Measurements from ENCODE around the gene SMARCD3. TPM values are rescaled to one million over a fixed set of nuclear protein-coding genes. Genes with fewer than 3 reads are reported as not detected.

Gene SMARCD3
- total RNA-seq, 4 donors from 2014 or later = 25.3 to 43.4 (median 40.6) TPM

DNA sequence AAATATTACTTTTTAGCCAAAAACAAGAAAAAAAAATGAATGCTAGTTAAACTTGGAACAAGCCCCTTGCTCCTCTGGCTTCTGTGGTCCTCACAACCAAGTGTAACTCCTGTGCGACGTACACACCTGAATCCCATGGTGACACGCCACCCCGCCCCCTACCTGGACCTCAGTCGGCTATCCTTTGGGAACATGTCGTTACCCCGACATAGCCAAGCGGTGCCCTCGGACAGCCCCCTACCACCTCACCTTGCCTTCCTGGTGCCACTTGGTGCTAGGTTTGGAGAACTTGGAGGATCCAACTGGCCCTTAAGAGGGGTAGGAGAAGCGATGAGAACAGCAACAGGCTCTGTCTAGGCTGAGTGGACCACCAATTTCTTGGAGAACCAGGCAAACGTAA is 12.0 kb upstream of the SMARCD3 start:
- DNase-seq (ENCODE audit: extremely low spot score) = no peak
- H3K27ac ChIP-seq (replicated peaks in 1 of 4) = no peak overlapping the region
- no peaks in the 10 kb centered on the region for H3K36me3 ChIP-seq
- intact Hi-C loops (cut with DNase I) = no loop called here
- no peaks in the 10 kb centered on the region for H3K27me3 ChIP-seq
- H3K9me3 ChIP-seq = no peaks in the 10 kb centered on the region
- TF ChIP-seq, protein P1, sequence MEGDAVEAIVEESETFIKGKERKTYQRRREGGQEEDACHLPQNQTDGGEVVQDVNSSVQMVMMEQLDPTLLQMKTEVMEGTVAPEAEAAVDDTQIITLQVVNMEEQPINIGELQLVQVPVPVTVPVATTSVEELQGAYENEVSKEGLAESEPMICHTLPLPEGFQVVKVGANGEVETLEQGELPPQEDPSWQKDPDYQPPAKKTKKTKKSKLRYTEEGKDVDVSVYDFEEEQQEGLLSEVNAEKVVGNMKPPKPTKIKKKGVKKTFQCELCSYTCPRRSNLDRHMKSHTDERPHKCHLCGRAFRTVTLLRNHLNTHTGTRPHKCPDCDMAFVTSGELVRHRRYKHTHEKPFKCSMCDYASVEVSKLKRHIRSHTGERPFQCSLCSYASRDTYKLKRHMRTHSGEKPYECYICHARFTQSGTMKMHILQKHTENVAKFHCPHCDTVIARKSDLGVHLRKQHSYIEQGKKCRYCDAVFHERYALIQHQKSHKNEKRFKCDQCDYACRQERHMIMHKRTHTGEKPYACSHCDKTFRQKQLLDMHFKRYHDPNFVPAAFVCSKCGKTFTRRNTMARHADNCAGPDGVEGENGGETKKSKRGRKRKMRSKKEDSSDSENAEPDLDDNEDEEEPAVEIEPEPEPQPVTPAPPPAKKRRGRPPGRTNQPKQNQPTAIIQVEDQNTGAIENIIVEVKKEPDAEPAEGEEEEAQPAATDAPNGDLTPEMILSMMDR (IDR thresholded peaks at IDR 0.05) = no peak
- no peak for TF ChIP-seq EP300 (IDR thresholded peaks at IDR 0.05)
- TF ChIP-seq POLR2AphosphoS5 (IDR thresholded peaks at IDR 0.05) = no peak
- TF ChIP-seq POLR2A (IDR thresholded peaks at IDR 0.05; ENCODE audit: low read depth) = no peak
- no peaks in the 10 kb centered on the region for H3K4me1 ChIP-seq
- H3K4me3 ChIP-seq = no peak overlapping the region
- WGBS = 92% methylated on average over 11 of the region's 11 CpGs

DNA sequence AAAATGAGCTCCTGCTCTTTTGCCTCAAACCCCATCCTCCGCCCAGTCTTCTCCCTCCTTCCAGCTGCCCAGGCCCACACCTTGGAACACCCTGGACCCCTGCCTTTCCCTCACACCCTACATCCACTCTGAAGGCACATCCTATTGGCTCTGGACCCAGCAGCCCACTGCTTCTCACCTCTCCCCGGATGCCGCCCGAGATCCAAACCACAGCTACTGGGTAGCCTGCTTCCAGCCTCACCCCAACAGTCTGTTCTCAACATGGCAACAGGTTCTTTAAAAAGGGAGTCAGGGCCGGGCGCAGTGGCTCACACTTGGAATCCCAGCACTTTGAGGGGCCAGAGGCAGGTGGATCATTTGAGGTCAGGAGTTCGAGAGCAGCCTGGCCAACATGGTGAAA is 9.5 kb upstream of the SMARCD3 start:
- intact Hi-C loops (cut with DNase I) = no loop called here
- no peak for DNase-seq (ENCODE audit: extremely low spot score)
- no peaks in the 10 kb centered on the region for H3K27me3 ChIP-seq
- H3K9me3 ChIP-seq = no peaks in the 10 kb centered on the region
- 93% methylated on average over 6 of the region's 7 CpGs for WGBS
- H3K4me1 ChIP-seq = peaks cover 5 to 12% (median 6%) of the 10 kb centered on the region in 4 donors
- no peak overlapping the region for H3K4me3 ChIP-seq
- TF ChIP-seq POLR2A (IDR thresholded peaks at IDR 0.05; ENCODE audit: low read depth) (no peak), EP300 (IDR thresholded peaks at IDR 0.05) (no peak), POLR2AphosphoS5 (IDR thresholded peaks at IDR 0.05) (no peak)
- TF ChIP-seq, protein P1 (IDR thresholded peaks at IDR 0.05) = no peak
- H3K27ac ChIP-seq (replicated peaks in 1 of 4) = no peak overlapping the region
- H3K36me3 ChIP-seq = no peaks in the 10 kb centered on the region

DNA sequence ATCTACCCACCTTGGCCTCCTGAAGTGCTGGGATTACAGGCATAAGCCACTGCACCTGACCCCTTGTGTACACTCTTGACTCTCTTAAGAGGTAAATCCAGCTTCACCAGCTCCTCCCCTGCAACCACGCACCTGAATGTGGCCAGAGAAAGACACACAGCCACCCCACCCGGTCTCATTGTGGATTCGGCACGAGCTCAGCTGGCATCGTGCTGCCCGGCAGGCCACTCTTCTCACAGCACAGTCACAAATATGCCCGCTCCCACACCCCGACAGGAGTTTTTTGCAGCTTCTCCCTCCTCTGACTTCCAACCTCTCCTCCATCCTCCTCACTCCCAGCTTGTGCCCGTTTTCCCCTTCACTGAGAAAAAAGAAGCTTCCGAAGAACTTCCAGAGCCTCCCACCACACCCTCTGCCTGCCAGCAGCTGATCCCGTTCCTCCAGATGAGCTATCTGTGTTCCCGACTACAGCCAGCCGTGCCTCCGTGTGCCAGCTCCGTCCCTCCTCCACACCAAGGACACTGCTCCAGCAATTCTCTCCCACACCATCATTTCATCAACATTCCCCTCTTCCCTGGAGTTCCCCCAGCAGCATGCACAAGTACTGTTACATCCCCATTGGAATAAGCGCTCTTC is 8.0 kb upstream of the SMARCD3 start:
- H3K4me3 ChIP-seq = no peak overlapping the region
- no peak for DNase-seq (ENCODE audit: extremely low spot score)
- 67% methylated on average over 16 of the region's 16 CpGs for WGBS
- TF ChIP-seq POLR2A (IDR thresholded peaks at IDR 0.05; ENCODE audit: low read depth) = no peak
- TF ChIP-seq, protein P1 (IDR thresholded peaks at IDR 0.05) = no peak
- TF ChIP-seq POLR2AphosphoS5 (IDR thresholded peaks at IDR 0.05) = no peak
- TF ChIP-seq EP300 (IDR thresholded peaks at IDR 0.05) = no peak
- peaks cover 14 to 23% (median 17%) of the 10 kb centered on the region in 4 donors for H3K4me1 ChIP-seq
- no peaks in the 10 kb centered on the region for H3K27me3 ChIP-seq
- no peaks in the 10 kb centered on the region for H3K9me3 ChIP-seq
- H3K27ac ChIP-seq (replicated peaks in 1 of 4) = no peak overlapping the region
- intact Hi-C loops (cut with DNase I) = no loop called here
- H3K36me3 ChIP-seq = no peaks in the 10 kb centered on the region

DNA sequence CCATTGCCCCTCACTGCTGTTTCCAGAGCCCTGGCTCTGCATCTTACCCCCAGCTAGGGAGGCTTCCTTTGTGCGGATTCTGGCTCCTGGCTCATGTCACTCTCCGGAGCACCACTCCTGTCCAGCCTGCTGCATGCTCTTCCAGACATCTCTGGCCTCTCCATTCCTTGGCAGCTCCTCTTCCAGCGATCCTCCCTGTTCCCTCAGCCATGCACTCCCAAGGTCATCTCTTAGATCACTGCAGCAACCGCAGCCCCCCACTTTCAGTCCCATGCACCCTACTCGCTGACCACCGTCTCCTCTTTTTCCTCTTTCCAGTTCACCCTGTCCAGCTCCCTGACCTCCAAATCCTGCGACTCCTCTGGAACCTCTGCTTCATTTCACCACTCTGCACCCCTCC is 6.9 kb upstream of the SMARCD3 start:
- DNase-seq (ENCODE audit: extremely low spot score) = no peak
- H3K27me3 ChIP-seq = no peaks in the 10 kb centered on the region
- H3K27ac ChIP-seq (replicated peaks in 1 of 4) = no peak overlapping the region
- no peak overlapping the region for H3K4me3 ChIP-seq
- no peaks in the 10 kb centered on the region for H3K36me3 ChIP-seq
- TF ChIP-seq EP300 (IDR thresholded peaks at IDR 0.05) = no peak
- no peak for TF ChIP-seq POLR2AphosphoS5 (IDR thresholded peaks at IDR 0.05)
- no peak for TF ChIP-seq POLR2A (IDR thresholded peaks at IDR 0.05; ENCODE audit: low read depth)
- TF ChIP-seq, protein P1 (IDR thresholded peaks at IDR 0.05) = no peak
- peaks cover 25 to 34% (median 28%) of the 10 kb centered on the region in 4 donors for H3K4me1 ChIP-seq
- no peaks in the 10 kb centered on the region for H3K9me3 ChIP-seq
- intact Hi-C loops (cut with DNase I) = no loop called here
- 70% methylated on average over 7 of the region's 7 CpGs for WGBS

DNA sequence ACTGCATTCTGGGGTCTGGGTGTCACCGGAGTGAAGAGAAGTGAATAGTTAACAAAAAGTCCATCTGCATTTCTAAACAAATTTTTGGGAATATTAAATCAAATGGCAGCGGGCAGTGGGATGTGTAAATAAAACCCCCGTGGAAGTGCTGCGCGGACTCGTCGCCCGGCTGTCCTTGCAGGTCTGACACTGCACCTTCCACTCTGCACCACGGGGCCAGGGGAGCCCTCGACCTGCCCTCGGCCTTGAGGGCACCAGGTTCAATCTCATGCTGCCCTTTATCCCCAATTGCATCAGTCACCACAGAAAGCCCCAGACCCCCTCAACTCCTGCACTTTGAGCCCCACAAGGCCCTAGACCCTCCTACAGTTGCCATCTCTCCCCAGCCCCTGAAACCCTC is 6.4 kb upstream of the SMARCD3 start:
- intact Hi-C loops (cut with DNase I) = no loop called here
- no peaks in the 10 kb centered on the region for H3K36me3 ChIP-seq
- no peak overlapping the region for H3K4me3 ChIP-seq
- TF ChIP-seq EP300 (IDR thresholded peaks at IDR 0.05) = no peak
- TF ChIP-seq POLR2A (IDR thresholded peaks at IDR 0.05; ENCODE audit: low read depth) = no peak
- TF ChIP-seq POLR2AphosphoS5 (IDR thresholded peaks at IDR 0.05) = no peak
- TF ChIP-seq, protein P1 (IDR thresholded peaks at IDR 0.05) = no peak
- no peak overlapping the region for H3K27ac ChIP-seq (replicated peaks in 1 of 4)
- 87% methylated on average over 11 of the region's 11 CpGs for WGBS
- DNase-seq (ENCODE audit: extremely low spot score) = no peak
- H3K9me3 ChIP-seq = no peaks in the 10 kb centered on the region
- peaks cover 31 to 40% (median 34%) of the 10 kb centered on the region in 4 donors for H3K4me1 ChIP-seq
- no peaks in the 10 kb centered on the region for H3K27me3 ChIP-seq

All from esophagus muscularis mucosa (tissue), 4 donors.